Measurements from ENCODE around the gene HMCES. TPM values are rescaled to one million over a fixed set of nuclear protein-coding genes. Genes with fewer than 3 reads are reported as not detected.

Gene HMCES, protein sequence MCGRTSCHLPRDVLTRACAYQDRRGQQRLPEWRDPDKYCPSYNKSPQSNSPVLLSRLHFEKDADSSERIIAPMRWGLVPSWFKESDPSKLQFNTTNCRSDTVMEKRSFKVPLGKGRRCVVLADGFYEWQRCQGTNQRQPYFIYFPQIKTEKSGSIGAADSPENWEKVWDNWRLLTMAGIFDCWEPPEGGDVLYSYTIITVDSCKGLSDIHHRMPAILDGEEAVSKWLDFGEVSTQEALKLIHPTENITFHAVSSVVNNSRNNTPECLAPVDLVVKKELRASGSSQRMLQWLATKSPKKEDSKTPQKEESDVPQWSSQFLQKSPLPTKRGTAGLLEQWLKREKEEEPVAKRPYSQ
- total RNA-seq, result 10 to 100 TPM; 24.5 to 39.3 (median 30.6) TPM

DNA sequence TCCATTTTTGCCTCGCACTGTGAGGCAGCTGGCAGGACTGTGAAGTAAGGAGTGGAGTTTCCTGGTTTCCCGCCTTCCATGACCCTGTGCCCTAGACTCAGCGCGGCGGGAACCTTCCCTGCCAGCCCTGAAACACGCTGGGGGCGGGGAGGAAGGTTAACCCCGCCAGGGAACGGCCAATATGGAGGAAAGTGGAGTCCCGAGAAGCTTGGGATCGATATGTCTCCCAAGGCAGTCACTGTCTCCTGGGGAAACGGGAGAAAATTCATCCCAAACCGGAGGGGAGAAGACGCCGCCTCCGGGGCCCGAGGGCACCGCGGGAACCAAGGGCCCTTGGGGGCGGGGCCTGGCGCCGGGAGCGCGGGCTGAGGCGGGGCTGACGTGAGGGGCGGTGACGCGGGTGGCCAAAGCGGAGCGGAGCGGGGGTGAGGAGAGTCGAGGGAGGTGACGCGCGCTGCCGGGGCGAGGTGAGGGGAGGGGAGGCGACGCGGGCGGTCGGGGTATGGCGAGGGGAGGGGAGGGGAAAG is at the start of gene HMCES:
TSS of gene HMCES (plus strand) at position 432 of the 527 bp plus-strand sequence. CDS start 863 bp downstream, outside the sequence.
- Histone ChIP-seq H3K27me3 (no peaks in the 10 kb centered on the region), H3K27ac (replicated peaks in 1 of 4) (peak within 1 kb of the TSS; percentile 93 to 97 (median 95)), H3K9me3 (no peaks in the 10 kb centered on the region), H3K36me3 (peaks cover 26 to 45% (median 44%) of the 10 kb centered on the region in 4 donors), H3K4me3 (peak within 1 kb of the TSS; percentile 74 to 99 (median 83)), H3K4me1 (peaks cover 15 to 42% (median 34%) of the 10 kb centered on the region in 4 donors)
- TF ChIP-seq, protein P1, sequence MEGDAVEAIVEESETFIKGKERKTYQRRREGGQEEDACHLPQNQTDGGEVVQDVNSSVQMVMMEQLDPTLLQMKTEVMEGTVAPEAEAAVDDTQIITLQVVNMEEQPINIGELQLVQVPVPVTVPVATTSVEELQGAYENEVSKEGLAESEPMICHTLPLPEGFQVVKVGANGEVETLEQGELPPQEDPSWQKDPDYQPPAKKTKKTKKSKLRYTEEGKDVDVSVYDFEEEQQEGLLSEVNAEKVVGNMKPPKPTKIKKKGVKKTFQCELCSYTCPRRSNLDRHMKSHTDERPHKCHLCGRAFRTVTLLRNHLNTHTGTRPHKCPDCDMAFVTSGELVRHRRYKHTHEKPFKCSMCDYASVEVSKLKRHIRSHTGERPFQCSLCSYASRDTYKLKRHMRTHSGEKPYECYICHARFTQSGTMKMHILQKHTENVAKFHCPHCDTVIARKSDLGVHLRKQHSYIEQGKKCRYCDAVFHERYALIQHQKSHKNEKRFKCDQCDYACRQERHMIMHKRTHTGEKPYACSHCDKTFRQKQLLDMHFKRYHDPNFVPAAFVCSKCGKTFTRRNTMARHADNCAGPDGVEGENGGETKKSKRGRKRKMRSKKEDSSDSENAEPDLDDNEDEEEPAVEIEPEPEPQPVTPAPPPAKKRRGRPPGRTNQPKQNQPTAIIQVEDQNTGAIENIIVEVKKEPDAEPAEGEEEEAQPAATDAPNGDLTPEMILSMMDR (IDR thresholded peaks at IDR 0.05), result peak in 1 of 3 experiments; percentile 9
- TF ChIP-seq POLR2AphosphoS5 (IDR thresholded peaks at IDR 0.05) (peak; percentile 93 to 94), EP300 (IDR thresholded peaks at IDR 0.05) (no peak), POLR2A (IDR thresholded peaks at IDR 0.05; ENCODE audit: low read depth) (peak; percentile 40)
- peak; percentile 98 for DNase-seq (ENCODE audit: extremely low spot score)
- WGBS, result under 1% methylated on average over 30 of the region's 44 CpGs
- intact Hi-C loops (cut with DNase I), result loop anchor here (2.0 kb wide), 1 partner anchor 36 kb away; no protein-coding TSS in a partner anchor

DNA sequence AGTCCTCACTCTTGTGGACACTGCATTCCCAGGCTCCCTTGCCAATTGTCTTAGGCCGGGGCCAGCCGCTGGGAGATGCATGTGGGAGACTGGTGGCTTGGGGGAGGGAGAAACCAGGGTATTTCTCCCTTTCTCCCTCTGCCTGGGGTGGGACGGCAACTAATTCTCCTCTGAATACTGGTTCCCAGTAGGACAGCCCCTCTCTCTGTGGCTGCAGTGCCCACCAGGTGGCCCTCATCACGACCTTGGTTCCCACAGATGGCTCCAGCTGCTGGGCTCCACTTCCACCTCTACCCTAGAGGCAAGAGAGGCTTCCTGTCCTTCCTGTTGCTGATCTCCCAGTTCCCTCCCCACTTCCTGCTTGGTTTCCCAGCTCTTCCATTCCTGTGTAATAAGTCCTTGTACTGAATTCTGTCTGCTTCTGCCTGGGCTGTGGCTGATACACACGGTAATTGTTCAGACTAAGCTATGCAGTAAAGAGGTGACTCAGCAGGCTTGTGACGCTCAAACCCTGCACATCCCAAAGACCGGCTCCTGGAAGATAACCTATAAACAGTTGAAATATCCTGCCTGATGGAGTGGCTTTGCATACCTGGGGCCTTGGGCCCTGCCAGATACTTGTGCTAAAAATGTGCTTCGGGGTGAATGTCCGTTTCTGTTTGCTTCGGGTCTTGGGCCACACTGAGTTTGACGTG is 49.6 kb upstream of the HMCES start:
- Histone ChIP-seq H3K27ac (replicated peaks in 1 of 4) (peak overlapping the region; percentile 7 to 45 (median 44)), H3K36me3 (no peaks in the 10 kb centered on the region), H3K4me1 (peaks cover 45 to 56% (median 53%) of the 10 kb centered on the region in 4 donors), H3K9me3 (no peaks in the 10 kb centered on the region), H3K27me3 (no peaks in the 10 kb centered on the region), H3K4me3 (no peak overlapping the region)
- 57% methylated on average over 11 of the region's 11 CpGs for WGBS
- TF ChIP-seq POLR2AphosphoS5 (IDR thresholded peaks at IDR 0.05) (no peak), POLR2A (IDR thresholded peaks at IDR 0.05; ENCODE audit: low read depth) (no peak), EP300 (IDR thresholded peaks at IDR 0.05) (no peak)
- TF ChIP-seq, protein P1 (IDR thresholded peaks at IDR 0.05), result no peak
- intact Hi-C loops (cut with DNase I), result no loop called here
- DNase-seq (ENCODE audit: extremely low spot score), result no peak

DNA sequence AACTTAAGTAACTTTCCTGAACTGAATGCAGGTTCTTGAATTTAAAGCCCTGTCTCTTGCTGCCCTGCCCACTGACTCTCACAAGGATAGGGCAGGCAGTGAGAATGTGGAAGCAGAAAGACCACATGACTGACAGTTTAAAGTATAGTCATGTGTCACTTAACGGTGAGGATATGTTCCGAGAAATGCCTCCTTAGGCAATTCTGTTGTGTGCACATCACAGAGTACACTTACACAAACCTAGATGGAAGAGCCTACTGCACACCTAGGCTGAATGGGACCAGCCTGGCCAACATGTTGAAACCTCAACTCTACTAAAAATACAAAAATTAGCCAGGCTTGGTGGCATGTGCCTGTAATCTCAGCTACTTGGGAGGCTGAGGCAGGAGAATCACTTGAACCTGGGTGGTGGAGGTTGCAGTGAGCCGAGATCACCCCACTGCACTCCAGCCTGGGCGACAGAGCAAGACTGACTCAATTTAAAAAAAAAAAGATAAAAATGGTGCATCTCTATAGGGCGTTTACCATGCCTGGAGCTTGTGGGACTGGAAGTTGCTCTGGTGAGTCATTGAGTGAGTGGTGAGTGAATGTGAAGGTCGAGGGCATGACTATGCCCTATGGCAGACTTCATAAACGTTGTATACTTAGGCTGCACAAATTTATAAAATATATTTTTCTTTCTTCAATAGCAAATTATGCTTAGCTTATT is 48.2 kb upstream of the HMCES start:
- H3K4me1 ChIP-seq, result peaks cover 31 to 42% (median 40%) of the 10 kb centered on the region in 4 donors
- no peaks in the 10 kb centered on the region for H3K9me3 ChIP-seq
- WGBS, result 56% methylated on average over 7 of the region's 7 CpGs
- no peak for DNase-seq (ENCODE audit: extremely low spot score)
- no peak for TF ChIP-seq POLR2A (IDR thresholded peaks at IDR 0.05; ENCODE audit: low read depth)
- TF ChIP-seq POLR2AphosphoS5 (IDR thresholded peaks at IDR 0.05), result peak in 1 of 2 donors; percentile 27
- no peaks in the 10 kb centered on the region for H3K36me3 ChIP-seq
- H3K27ac ChIP-seq (replicated peaks in 1 of 4), result peak overlapping the region in 2 of 4 donors; percentile 15 to 26
- intact Hi-C loops (cut with DNase I), result no loop called here
- no peaks in the 10 kb centered on the region for H3K27me3 ChIP-seq
- H3K4me3 ChIP-seq, result no peak overlapping the region

DNA sequence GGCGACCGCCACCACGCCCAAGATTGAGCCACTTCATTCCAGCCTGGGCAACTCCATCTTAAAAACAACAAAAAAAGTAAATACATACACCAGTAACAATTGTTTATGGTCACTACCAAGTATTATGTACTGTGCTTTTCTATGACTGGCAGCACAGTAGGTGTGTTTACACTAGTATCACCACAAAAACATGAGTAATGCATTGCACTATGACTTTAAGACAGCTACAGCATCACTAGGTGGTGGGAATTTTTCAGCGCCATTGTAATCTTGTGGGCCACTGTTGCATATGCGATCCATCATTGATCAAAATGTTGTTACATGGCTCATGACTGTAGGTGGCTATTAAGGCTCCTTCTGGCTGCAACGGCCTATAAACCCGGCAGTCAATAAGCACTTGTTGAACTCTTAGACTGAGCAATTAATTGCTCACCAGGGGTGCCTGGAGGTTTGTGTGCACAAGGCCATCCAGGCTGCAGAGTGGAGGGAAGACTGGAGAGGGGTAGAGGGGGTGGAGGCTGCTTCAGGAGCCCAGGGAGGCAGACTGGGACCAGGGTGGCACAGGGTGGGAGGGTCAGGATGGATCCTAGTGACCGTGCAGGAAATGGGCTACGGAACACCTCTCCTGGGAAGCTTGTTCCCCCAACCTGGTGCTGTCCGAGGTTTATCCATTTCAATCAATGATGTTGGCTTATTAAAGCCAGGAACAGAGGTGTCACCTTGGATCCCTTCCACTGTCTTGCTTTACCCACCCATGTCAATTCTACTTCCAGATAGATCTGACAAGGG is 47.1 kb upstream of the HMCES start:
- H3K4me3 ChIP-seq, result no peak overlapping the region
- TF ChIP-seq POLR2A (IDR thresholded peaks at IDR 0.05; ENCODE audit: low read depth) (no peak), POLR2AphosphoS5 (IDR thresholded peaks at IDR 0.05) (no peak), EP300 (IDR thresholded peaks at IDR 0.05) (no peak)
- TF ChIP-seq, protein P1 (IDR thresholded peaks at IDR 0.05), result no peak
- H3K36me3 ChIP-seq, result no peaks in the 10 kb centered on the region
- intact Hi-C loops (cut with DNase I), result no loop called here
- WGBS, result 90% methylated on average over 10 of the region's 10 CpGs
- H3K4me1 ChIP-seq, result peaks cover 22 to 31% (median 29%) of the 10 kb centered on the region in 4 donors
- no peaks in the 10 kb centered on the region for H3K27me3 ChIP-seq
- no peaks in the 10 kb centered on the region for H3K9me3 ChIP-seq
- no peak overlapping the region for H3K27ac ChIP-seq (replicated peaks in 1 of 4)
- DNase-seq (ENCODE audit: extremely low spot score), result no peak
